ENCODE data around the gene LRRC15. TPM values are rescaled to one million over a fixed set of nuclear protein-coding genes. Genes with fewer than 3 reads are reported as not detected.

The LRRC15 gene
- total and polyA plus RNA-seq, 2 donors (not counting 3 experiments of a cell fraction or from before 2014, with no cell fraction given), result not detected

DNA sequence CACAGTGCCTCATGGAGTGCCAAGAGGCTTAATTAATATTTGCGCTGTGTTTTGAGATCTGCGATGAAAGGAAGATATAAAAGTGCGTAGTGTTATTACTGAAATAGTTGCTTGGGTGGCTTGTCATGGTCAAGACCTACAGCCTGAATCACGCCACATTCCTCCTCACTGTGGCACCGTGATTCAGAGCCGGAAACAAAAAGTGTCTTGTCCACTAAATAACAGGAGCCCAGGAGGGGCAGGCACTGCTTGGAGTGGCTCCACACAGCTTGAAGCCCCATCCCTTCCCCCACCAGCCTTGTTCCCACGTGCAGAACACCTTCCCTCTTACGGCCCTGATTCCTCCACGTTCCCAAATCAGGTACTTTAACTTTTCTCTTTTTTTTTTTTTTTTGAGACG, 1.2 kb upstream of the LRRC15 start:
- intact Hi-C loops (cut with micrococcal nuclease), result no loop called here
- no peaks in the 10 kb centered on the region for H3K9me1 ChIP-seq (replicated peaks; ENCODE audit: control insufficient read depth, extremely low read depth, insufficient read depth, low read length)
- H3K79me2 ChIP-seq (ENCODE audit: control insufficient read depth, insufficient read depth, low read length), result no peaks in the 10 kb centered on the region
- dilution Hi-C loops (cut with MboI; ENCODE audit: extremely low pct_ligation_motif_present, low sequenced_read_pairs), result no loop called here
- no peaks in the 10 kb centered on the region for H3K36me3 ChIP-seq (ENCODE audit: control insufficient read depth in 2 of 2, extremely low read depth in 1 of 2, insufficient read depth in 2 of 2, low read length in 2 of 2)
- H3K9ac ChIP-seq (replicated peaks; ENCODE audit: extremely low read depth, insufficient read depth, low read length), result no peak overlapping the region
- ChIA-PET POLR2A (no interaction called here), CTCF (no interaction called here)
- FAIRE-seq (no peak), DNase-seq (ENCODE audit: low read depth, low spot score) (no peak)
- H3K4me2 ChIP-seq (ENCODE audit: insufficient read depth, low read length), result no peak overlapping the region
- BruUV-seq (replicated peaks), result no TSS peak
- no peak overlapping the region for H3K4me3 ChIP-seq (replicated peaks in 1 of 3; ENCODE audit: insufficient read depth in 1 of 3, low read depth in 1 of 3, low read length in 3 of 3)
- peaks cover 15 to 19% of the 10 kb centered on the region in 2 experiments for H3K27me3 ChIP-seq (ENCODE audit: control insufficient read depth in 2 of 2, insufficient read depth in 2 of 2, low read length in 2 of 2)
- H3K9me3 ChIP-seq (replicated peaks; ENCODE audit: control insufficient read depth, insufficient read depth, low read length), result no peaks in the 10 kb centered on the region
- no peaks in the 10 kb centered on the region for H4K20me1 ChIP-seq (replicated peaks; ENCODE audit: control insufficient read depth, extremely low read depth, insufficient read depth, low read length)
- no peak overlapping the region for H2AFZ ChIP-seq (ENCODE audit: low read depth, low read length)
- H3K27ac ChIP-seq (ENCODE audit: insufficient read depth, low read depth, low read length), result no peak overlapping the region
- H3K4me1 ChIP-seq (ENCODE audit: control insufficient read depth, extremely low read depth, insufficient read depth, low read length), result peaks cover 4% of the 10 kb centered on the region
- TF ChIP-seq MYC (IDR thresholded peaks at IDR 0.05; ENCODE audit: low read depth, low read length), result no peak
- no peak for TF ChIP-seq FOS (IDR thresholded peaks at IDR 0.05; ENCODE audit: borderline replicate concordance, insufficient read depth, low read length)
- TF ChIP-seq, protein P1, sequence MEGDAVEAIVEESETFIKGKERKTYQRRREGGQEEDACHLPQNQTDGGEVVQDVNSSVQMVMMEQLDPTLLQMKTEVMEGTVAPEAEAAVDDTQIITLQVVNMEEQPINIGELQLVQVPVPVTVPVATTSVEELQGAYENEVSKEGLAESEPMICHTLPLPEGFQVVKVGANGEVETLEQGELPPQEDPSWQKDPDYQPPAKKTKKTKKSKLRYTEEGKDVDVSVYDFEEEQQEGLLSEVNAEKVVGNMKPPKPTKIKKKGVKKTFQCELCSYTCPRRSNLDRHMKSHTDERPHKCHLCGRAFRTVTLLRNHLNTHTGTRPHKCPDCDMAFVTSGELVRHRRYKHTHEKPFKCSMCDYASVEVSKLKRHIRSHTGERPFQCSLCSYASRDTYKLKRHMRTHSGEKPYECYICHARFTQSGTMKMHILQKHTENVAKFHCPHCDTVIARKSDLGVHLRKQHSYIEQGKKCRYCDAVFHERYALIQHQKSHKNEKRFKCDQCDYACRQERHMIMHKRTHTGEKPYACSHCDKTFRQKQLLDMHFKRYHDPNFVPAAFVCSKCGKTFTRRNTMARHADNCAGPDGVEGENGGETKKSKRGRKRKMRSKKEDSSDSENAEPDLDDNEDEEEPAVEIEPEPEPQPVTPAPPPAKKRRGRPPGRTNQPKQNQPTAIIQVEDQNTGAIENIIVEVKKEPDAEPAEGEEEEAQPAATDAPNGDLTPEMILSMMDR (IDR thresholded peaks at IDR 0.05; ENCODE audit: extremely low read depth in 1 of 2, insufficient read depth in 1 of 2, low read depth in 1 of 2, low read length in 2 of 2), result no peak
- TF ChIP-seq EZH2 (IDR thresholded peaks at IDR 0.05; ENCODE audit: borderline replicate concordance, low read depth, low read length, severe bottlenecking), result no peak
- TF ChIP-seq MAX (IDR thresholded peaks at IDR 0.05; ENCODE audit: insufficient read depth, insufficient read length), result no peak
- TF ChIP-seq POLR2A (IDR thresholded peaks at IDR 0.05; ENCODE audit: low read depth, low read length), result no peak
- no peak for TF ChIP-seq GATA2 (IDR thresholded peaks at IDR 0.05; ENCODE audit: insufficient read depth, insufficient read length, low read depth, low read length)
- TF ChIP-seq JUN (IDR thresholded peaks at IDR 0.05; ENCODE audit: borderline replicate concordance, insufficient read depth, insufficient read length, low read depth), result no peak
- no peak for TF ChIP-seq POLR2AphosphoS5 (IDR thresholded peaks at IDR 0.05; ENCODE audit: insufficient read depth, low read depth, low read length)
